Measurements from ENCODE around the gene PDE8B.

Gene PDE8B

DNA sequence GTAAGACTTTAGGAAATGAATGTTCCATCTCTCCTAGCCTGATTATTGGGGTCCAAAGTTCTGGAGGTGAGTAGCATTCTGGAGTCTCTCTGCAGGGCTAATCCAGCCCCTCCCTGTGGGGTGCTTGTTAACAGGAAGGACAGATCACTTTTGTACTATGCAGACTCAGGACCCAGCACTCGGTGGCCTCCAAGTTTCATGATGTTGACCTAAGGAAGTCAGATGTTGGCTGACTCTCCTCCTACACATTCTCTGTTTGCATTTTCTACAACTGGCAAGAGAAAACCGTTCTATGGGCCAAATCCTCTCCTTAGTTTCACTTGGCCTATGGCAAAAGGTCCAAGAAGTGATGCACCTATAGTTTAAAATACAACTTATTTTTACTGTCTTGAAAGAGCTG is 5.5 kb upstream of the PDE8B start:
- no peak for TF ChIP-seq CTCF (conservative IDR thresholded peaks at IDR 0.05; ENCODE audit: control insufficient read depth, insufficient read depth, low read depth, low read length)
- no peak overlapping the region for H3K4me3 ChIP-seq (ENCODE audit: control insufficient read depth, low read depth, low read length)
- no peak for DNase-seq (ENCODE audit: low read depth)

DNA sequence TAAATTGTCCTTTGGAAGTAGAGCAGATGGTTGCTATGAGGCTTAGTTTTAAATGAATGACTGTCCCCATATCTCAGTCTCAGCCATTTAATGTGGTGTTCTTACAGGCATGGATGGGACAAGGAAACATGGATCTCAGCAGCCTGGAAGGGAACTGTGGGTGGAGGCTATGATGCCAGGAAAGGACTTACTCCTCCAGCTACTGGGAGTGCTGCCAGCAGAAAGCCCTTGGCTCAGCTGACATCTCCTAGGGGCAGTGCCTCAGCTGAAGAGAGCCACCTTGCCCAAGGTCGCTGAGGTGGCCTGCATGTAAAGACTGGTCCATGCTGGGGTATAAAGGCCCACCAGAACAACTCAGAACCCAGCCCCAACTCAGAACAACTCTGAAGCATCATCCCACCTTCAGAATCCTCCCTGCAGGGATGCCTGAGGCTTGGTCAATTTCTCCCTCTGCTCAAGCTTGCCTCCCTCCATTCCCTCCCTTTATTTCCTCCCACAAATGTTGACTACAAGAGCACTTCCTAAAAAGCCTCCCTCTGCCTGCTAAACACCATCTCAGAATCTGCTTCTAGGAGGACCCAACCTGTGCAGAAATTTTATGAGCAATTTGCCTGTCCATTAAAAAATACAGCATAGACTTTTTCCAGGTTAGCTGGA is 1.8 kb upstream of the PDE8B start:
- DNase-seq (ENCODE audit: low read depth), result no peak
- no peak for TF ChIP-seq CTCF (conservative IDR thresholded peaks at IDR 0.05; ENCODE audit: control insufficient read depth, insufficient read depth, low read depth, low read length)
- no peak overlapping the region for H3K4me3 ChIP-seq (ENCODE audit: control insufficient read depth, low read depth, low read length)

- DNase-seq (ENCODE audit: low read depth), result no peak
- no peak for TF ChIP-seq CTCF (conservative IDR thresholded peaks at IDR 0.05; ENCODE audit: control insufficient read depth, insufficient read depth, low read depth, low read length)
- no peak overlapping the region for H3K4me3 ChIP-seq (ENCODE audit: control insufficient read depth, low read depth, low read length)
Observed at GRCh38 chr5:77209495-77210090, 887 bp upstream of the PDE8B start.

- H3K4me3 ChIP-seq (ENCODE audit: control insufficient read depth, low read depth, low read length), result no peak overlapping the region
- no peak for DNase-seq (ENCODE audit: low read depth)
- no peak for TF ChIP-seq CTCF (conservative IDR thresholded peaks at IDR 0.05; ENCODE audit: control insufficient read depth, insufficient read depth, low read depth, low read length)
Observed at GRCh38 chr5:77210964-77211690, 647 bp downstream of the PDE8B start.

- no peak overlapping the region for H3K4me3 ChIP-seq (ENCODE audit: control insufficient read depth, low read depth, low read length)
- TF ChIP-seq CTCF (conservative IDR thresholded peaks at IDR 0.05; ENCODE audit: control insufficient read depth, insufficient read depth, low read depth, low read length), result no peak
- DNase-seq (ENCODE audit: low read depth), result no peak
Observed at GRCh38 chr5:77211691-77212047, 1.2 kb downstream of the PDE8B start.

DNA sequence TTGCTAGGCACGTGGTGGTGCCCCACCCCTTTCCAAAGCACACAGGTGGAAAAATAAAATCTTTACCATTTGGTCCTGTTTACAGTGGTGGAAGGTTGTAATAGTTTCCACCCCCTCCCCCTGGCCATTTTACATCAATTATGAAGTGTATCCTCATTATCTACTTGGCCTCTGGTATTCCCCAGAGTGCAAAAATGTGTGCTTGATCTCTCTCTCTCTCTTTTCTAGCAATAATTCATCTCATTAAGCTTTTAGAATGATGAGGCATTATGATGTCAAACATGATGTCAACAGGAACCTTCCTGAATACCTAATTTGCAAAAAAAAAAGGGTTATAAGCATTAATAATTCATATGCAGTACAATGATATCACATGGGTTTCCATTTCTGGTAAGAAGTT is 3.1 kb downstream of the PDE8B start:
- no peak for DNase-seq (ENCODE audit: low read depth)
- TF ChIP-seq CTCF (conservative IDR thresholded peaks at IDR 0.05; ENCODE audit: control insufficient read depth, insufficient read depth, low read depth, low read length), result no peak

More for the DNA sequence above, 3.1 kb downstream of the PDE8B start:
- no peak overlapping the region for H3K4me3 ChIP-seq (ENCODE audit: control insufficient read depth, low read depth, low read length)
